ENCODE measurements around the gene OR2T11. TPM values are rescaled to one million over a fixed set of nuclear protein-coding genes. Genes with fewer than 3 reads are reported as not detected.
"Not testable (repeated sequence)": the region's sequence is repeated elsewhere in the genome, so short reads cannot be mapped to it uniquely, and the experiment has no call there.

Gene OR2T11, protein sequence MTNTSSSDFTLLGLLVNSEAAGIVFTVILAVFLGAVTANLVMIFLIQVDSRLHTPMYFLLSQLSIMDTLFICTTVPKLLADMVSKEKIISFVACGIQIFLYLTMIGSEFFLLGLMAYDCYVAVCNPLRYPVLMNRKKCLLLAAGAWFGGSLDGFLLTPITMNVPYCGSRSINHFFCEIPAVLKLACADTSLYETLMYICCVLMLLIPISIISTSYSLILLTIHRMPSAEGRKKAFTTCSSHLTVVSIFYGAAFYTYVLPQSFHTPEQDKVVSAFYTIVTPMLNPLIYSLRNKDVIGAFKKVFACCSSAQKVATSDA
- 2.8 TPM for total RNA-seq

DNA sequence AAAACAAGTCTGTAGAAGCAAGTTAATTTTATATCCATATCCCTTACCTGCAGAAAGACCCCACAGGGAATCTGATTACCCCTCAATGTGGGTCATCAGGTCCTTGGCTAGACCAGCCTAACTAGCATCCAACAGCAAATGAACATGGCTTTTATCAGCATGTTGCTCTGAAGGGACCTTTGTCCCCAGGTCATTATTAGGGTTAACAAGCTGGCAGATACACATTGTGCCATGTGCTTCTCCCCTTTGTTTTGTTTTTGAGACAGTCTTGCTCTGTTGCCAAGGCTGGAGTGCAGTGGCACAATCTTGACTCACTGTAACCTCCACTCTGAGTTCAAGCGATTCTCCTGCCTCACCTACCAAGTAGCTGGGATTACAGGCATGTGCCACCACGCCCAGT, at the start of gene OR2T11:
Gene OR2T11, minus strand, starts transcription at position 101 of the 400 bp plus-strand sequence. CDS start 7,963 bp downstream, outside the sequence.
- H3K27ac ChIP-seq; DNase-seq (ENCODE audit: low spot score in 2 of 2); H3K27me3 ChIP-seq; H3K9me3 ChIP-seq; H3K4me1 ChIP-seq; intact Hi-C loops (cut with DNase I); H3K4me3 ChIP-seq; H3K36me3 ChIP-seq: not testable (repeated sequence)

DNA sequence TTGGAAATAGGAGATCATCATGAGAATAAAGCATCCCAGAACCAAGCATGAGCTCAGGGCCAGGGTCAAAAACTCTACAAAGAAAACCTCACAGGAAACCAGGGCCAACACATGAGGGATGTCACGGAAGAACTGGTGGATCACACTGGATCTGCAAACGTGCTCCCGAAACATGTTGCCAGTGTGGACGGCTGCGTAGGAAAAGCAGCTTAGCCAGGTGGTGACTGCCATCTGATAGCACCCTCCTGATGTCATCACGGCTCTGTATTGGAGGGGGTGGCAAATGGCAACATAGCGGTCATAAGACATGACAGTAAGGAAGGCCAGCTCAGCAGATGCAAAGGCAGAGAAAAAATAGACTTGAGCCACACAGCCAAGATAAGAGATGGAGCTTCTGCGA, 46.8 kb upstream of the OR2T11 start:
- no peaks in the 10 kb centered on the region for H3K9me3 ChIP-seq
- H3K27ac ChIP-seq = no peak overlapping the region
- H3K4me1 ChIP-seq = no peaks in the 10 kb centered on the region
- intact Hi-C loops (cut with DNase I) = no loop called here
- H3K27me3 ChIP-seq = no peaks in the 10 kb centered on the region
- H3K4me3 ChIP-seq = no peak overlapping the region
- no peaks in the 10 kb centered on the region for H3K36me3 ChIP-seq
- no peak for DNase-seq (ENCODE audit: low spot score in 2 of 2)
- TF ChIP-seq, protein P1, sequence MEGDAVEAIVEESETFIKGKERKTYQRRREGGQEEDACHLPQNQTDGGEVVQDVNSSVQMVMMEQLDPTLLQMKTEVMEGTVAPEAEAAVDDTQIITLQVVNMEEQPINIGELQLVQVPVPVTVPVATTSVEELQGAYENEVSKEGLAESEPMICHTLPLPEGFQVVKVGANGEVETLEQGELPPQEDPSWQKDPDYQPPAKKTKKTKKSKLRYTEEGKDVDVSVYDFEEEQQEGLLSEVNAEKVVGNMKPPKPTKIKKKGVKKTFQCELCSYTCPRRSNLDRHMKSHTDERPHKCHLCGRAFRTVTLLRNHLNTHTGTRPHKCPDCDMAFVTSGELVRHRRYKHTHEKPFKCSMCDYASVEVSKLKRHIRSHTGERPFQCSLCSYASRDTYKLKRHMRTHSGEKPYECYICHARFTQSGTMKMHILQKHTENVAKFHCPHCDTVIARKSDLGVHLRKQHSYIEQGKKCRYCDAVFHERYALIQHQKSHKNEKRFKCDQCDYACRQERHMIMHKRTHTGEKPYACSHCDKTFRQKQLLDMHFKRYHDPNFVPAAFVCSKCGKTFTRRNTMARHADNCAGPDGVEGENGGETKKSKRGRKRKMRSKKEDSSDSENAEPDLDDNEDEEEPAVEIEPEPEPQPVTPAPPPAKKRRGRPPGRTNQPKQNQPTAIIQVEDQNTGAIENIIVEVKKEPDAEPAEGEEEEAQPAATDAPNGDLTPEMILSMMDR (IDR thresholded peaks at IDR 0.05) = no peak

DNA sequence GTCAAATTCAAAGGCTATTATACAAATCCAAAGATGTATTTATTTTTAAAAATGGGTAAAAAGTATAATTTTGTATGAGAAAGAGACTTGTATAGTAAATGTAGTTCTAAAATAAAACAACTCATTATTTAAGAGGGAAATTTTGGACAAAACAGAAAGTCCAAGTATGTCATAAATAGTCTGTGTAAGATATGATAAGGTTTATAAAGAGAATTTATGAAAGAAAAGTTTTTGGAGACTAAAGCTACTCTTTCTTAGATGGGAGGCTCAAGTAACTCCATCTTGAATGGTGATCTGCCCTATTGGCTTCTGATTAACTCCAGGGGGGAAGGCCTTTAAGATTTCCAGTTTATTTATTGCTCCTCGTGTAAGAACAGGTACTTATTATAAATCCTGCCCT, 35.1 kb upstream of the OR2T11 start:
- intact Hi-C loops (cut with DNase I) = no loop called here
- H3K9me3 ChIP-seq = no peaks in the 10 kb centered on the region
- no peak overlapping the region for H3K27ac ChIP-seq
- no peak for DNase-seq (ENCODE audit: low spot score in 2 of 2)
- no peaks in the 10 kb centered on the region for H3K36me3 ChIP-seq
- TF ChIP-seq, protein P1 (IDR thresholded peaks at IDR 0.05) = no peak
- no peaks in the 10 kb centered on the region for H3K27me3 ChIP-seq
- no peaks in the 10 kb centered on the region for H3K4me1 ChIP-seq
- no peak overlapping the region for H3K4me3 ChIP-seq

DNA sequence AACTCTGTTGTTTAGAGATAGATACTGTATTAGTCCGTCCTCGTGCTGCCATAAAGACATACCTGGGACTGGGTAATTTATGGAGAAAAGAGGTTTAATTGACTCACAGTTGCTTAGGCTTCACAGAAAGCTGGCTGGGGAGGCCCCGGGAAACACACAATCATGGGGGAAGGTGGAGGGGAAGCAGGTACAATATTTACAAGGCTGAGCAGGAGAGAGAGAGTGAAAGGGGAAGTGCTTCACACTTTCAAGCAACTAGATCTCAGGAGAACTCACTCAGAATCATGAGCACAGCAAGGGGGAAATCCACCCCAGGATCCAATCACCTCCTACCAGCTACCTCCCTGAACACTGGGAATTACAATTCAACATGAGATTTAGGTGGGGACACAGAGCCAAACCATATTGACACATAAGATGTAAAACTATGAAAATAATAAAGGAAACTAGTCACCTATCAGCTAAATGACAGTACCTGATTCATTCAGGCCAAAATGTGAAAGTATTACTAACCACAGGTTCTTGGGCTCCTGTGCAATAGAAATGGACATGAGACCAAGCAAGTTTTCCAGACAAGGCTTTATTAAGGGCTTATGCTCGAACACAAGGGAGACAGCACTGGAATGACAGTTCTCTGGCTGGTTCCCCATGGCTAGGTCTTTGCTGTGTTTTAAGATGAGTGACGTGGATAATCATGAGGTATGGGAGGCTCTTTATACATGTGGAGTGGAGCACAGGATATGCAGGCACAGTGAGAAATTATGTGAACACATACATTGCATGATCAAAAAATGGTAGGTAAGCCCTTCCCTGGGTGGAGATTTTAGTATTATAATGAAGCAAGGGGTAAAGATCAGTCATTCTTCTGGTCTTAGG, 28.8 kb upstream of the OR2T11 start:
- H3K27me3 ChIP-seq; H3K36me3 ChIP-seq; intact Hi-C loops (cut with DNase I); H3K9me3 ChIP-seq; H3K27ac ChIP-seq; H3K4me3 ChIP-seq; DNase-seq (ENCODE audit: low spot score in 2 of 2); H3K4me1 ChIP-seq: not testable (repeated sequence)

DNA sequence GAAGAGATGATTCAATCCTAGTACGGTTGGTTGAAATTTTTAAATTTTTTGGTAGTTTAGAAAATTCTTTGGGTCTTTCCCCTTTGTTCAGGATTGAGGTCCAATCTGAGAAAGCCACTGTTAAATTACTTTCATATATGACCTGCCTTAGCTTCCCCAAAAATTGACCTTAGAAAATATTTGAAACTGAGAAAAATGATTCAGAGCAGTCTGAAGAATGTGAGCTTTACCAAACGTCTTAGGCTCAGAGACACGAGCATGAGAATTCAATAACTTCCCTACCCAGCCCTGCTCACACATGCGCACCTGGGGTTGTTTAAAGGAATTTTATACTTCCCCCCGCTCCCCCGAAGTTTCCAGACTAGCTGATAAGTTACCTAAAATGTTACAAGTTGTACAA, 21.9 kb upstream of the OR2T11 start:
- intact Hi-C loops (cut with DNase I); H3K4me3 ChIP-seq; H3K27me3 ChIP-seq; H3K4me1 ChIP-seq; DNase-seq (ENCODE audit: low spot score in 2 of 2); H3K36me3 ChIP-seq; H3K9me3 ChIP-seq; H3K27ac ChIP-seq: not testable (repeated sequence)

DNA sequence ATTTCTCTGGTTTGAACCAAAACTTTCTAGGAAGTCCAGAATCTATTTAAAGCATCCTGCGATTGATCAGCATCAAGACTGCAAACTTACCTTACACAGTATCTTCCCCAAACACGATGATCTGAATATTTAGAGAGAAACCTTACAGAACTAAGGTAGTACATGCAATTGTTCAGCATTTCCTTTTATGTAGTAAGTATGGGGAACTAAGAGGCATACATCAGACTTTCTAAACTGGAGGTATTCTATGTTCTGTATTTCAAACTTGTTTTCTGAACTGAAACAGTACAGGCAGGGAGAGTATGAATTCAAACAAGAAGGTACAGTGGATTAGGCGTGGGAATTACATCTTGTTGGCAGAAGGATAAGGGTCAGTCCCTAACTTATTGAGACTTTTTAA, 20.5 kb upstream of the OR2T11 start, which contains the start of gene OR2T27:
Gene OR2T27, minus strand, starts transcription at position 175 of the 400 bp plus-strand sequence. CDS start 4,644 bp downstream, outside the sequence.
- H3K36me3 ChIP-seq; H3K4me3 ChIP-seq; intact Hi-C loops (cut with DNase I); H3K27ac ChIP-seq; H3K27me3 ChIP-seq; H3K4me1 ChIP-seq; DNase-seq (ENCODE audit: low spot score in 2 of 2); H3K9me3 ChIP-seq: not testable (repeated sequence)

DNA sequence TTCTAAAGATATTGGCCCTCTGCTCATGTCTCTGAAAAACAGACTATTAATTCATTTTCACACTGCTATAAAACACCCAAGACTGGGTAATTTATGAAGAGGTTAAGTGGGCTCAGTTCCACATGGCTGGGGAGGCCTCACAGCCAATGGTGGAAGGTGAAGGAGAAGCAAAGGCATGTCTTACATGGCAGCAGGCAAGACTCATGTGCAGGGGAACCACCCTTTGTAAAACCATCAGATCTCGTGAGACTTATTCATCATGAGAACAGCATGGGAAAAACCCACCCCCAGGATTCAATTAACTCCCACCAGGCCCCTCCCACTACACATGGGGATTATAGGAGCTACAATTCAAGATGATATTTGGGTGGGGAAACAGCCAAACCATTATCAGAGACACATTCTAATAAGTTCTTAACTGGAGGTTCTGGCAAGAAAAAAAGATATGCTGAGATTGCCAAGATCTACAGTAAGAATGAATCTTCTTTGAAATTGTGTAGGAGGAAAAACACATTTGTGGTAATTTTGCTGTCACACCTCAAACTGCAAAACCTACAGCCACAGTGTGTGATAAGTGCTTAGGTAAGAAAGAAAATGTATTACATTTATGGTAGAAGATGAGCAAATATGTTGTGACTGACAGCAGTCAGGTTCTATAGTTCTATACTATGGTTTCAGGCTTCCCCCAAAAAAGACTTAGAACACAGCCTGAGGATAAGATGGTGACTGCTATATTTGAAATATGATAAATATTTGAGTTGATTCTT, 14.1 kb upstream of the OR2T11 start:
- DNase-seq (ENCODE audit: low spot score in 2 of 2); H3K4me1 ChIP-seq; H3K36me3 ChIP-seq; H3K4me3 ChIP-seq; H3K27ac ChIP-seq; H3K9me3 ChIP-seq; intact Hi-C loops (cut with DNase I); H3K27me3 ChIP-seq: not testable (repeated sequence)

DNA sequence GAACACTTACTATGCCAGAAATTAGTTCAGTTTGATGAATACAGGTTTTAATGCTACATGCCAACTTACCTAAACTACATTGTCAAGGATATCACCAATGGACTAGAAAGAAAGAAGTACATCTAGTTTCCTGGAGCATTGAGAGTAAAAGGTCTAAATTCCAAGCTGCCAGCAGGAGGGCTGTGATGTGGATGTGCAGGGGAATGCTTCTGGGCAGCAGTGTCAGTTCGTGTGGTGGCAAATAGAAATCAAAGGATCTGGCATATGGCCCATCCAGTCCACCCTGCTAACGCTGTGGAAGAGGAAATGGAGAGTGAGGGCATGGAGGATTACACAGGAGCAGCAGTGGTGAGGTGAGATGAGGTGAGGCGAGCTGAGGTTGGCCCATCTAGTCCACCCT, 10.3 kb upstream of the OR2T11 start, which contains the start of gene OR2T35:
Gene OR2T35, minus strand, starts transcription at position 101 of the 400 bp plus-strand sequence. CDS start 6,020 bp downstream, outside the sequence.
- H3K36me3 ChIP-seq; H3K4me1 ChIP-seq; H3K27me3 ChIP-seq; H3K27ac ChIP-seq; H3K4me3 ChIP-seq; DNase-seq (ENCODE audit: low spot score in 2 of 2); intact Hi-C loops (cut with DNase I); H3K9me3 ChIP-seq: not testable (repeated sequence)

DNA sequence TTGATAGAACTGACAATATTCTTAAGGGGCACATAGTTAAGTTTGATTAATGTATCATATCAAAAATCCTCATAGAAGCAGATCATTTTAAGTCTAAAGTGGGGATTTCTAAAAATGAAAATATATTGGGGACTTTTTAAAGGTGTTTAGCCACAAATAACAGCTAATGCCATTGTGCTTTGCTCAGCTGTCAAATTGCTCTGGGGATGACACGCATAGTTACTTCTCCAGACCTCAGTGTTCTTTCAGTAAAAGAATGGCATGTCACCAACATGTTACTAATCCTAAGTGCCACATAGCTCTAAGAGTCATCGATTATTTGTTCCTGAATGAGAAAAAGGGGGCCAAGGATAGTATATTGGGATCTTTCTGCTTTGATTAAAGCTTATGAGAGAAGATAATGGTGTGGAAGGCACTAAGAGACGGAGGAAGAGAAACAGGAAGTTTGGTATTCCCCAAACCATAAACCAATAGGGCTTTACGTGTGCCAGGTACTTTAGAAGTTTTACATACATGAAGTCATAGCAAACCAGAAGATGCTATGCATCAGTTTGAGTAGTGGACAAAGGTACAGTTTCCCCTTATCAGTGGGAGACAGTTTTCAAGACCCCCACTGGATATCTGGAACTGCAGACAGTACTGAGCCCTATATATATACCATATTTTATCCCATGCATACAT, 8.2 kb upstream of the OR2T11 start:
- intact Hi-C loops (cut with DNase I); H3K27ac ChIP-seq; H3K9me3 ChIP-seq; H3K27me3 ChIP-seq; H3K4me1 ChIP-seq; DNase-seq (ENCODE audit: low spot score in 2 of 2); H3K36me3 ChIP-seq; H3K4me3 ChIP-seq: not testable (repeated sequence)

DNA sequence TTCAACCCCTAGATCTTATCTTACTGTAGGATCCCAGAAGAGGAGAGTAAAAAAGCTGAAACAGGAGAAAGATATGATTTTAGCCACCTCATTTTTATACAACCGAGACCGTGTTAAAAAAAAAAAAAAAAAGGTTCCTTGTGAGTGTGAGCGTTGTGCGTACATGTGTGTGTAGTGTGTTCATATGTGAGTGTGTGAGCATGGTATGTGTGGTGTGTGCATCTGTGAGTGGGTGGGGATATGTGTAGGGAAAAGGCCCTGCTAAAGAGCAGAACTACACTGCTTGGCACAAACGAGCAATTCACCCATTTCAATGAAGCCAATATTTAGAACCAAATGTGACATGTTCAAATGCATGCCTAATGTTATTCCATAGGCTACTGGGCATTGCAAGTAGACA, 6.7 kb upstream of the OR2T11 start:
- H3K36me3 ChIP-seq; H3K4me1 ChIP-seq; H3K4me3 ChIP-seq; H3K9me3 ChIP-seq; H3K27me3 ChIP-seq; intact Hi-C loops (cut with DNase I); H3K27ac ChIP-seq; DNase-seq (ENCODE audit: low spot score in 2 of 2): not testable (repeated sequence)

DNA sequence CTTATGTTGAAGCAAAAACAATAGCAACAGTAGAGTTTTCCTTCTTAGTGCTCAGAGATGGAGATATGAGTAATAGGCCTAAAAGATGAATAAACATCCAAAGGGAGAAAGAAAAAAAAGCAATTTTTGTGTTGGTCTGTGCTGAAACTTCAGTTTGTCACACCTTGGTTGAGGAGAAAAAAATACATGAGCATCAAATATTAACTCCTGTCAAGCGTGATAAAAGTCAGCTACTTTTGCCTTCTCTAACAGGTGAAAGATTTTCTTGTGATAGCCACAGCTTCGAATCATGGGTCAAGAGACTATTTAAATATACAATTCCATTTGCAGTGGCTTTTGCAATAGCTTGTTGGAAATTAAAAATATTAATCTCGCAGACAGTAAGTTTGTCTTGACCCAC, 6.0 kb upstream of the OR2T11 start:
- H3K4me1 ChIP-seq; H3K9me3 ChIP-seq; H3K27ac ChIP-seq; intact Hi-C loops (cut with DNase I); DNase-seq (ENCODE audit: low spot score in 2 of 2); H3K36me3 ChIP-seq; H3K4me3 ChIP-seq; H3K27me3 ChIP-seq: not testable (repeated sequence)

Measured in ascending aorta (tissue), 2 donors.